ENCODE results near the gene ARHGAP31.

The ARHGAP31 gene

GRCh38 chr3:119291062-119291700 is 3.0 kb upstream of the ARHGAP31 start:
- no peak for TF ChIP-seq CTCF (IDR thresholded peaks at IDR 0.05; ENCODE audit: low read depth, low read length)
- Histone ChIP-seq H3K36me3 (no peaks in the 10 kb centered on the region), H3K9me3 (ENCODE audit: severe bottlenecking) (no peaks in the 10 kb centered on the region), H3K4me3 (ENCODE audit: low read depth, low read length) (no peak overlapping the region), H3K27ac (no peak overlapping the region), H3K27me3 (ENCODE audit: insufficient read depth, low read depth, severe bottlenecking) (no peaks in the 10 kb centered on the region)
- DNase-seq = no peak

- no peaks in the 10 kb centered on the region for H3K9me3 ChIP-seq (ENCODE audit: severe bottlenecking)
- no peak overlapping the region for H3K27ac ChIP-seq
- no peak for TF ChIP-seq CTCF (IDR thresholded peaks at IDR 0.05; ENCODE audit: low read depth, low read length)
- H3K27me3 ChIP-seq (ENCODE audit: insufficient read depth, low read depth, severe bottlenecking) = no peaks in the 10 kb centered on the region
- H3K4me3 ChIP-seq (ENCODE audit: low read depth, low read length) = no peak overlapping the region
- H3K36me3 ChIP-seq = no peaks in the 10 kb centered on the region
- no peak for DNase-seq
These were observed 1.5 kb upstream of the ARHGAP31 start for GRCh38 chr3:119292666-119293065.

GRCh38 chr3:119293105-119293870 is 895 bp upstream of the ARHGAP31 start:
- Histone ChIP-seq H3K36me3 (no peaks in the 10 kb centered on the region), H3K4me3 (ENCODE audit: low read depth, low read length) (peak overlapping the region; percentile 66), H3K9me3 (ENCODE audit: severe bottlenecking) (no peaks in the 10 kb centered on the region), H3K27ac (no peak overlapping the region), H3K27me3 (ENCODE audit: insufficient read depth, low read depth, severe bottlenecking) (no peaks in the 10 kb centered on the region)
- DNase-seq = peak; percentile 33
- no peak for TF ChIP-seq CTCF (IDR thresholded peaks at IDR 0.05; ENCODE audit: low read depth, low read length)

GRCh38 chr3:119294696-119295671 is 801 bp downstream of the ARHGAP31 start:
- TF ChIP-seq CTCF (IDR thresholded peaks at IDR 0.05; ENCODE audit: low read depth, low read length) = no peak
- peak overlapping the region; percentile 66 for H3K4me3 ChIP-seq (ENCODE audit: low read depth, low read length)
- H3K27ac ChIP-seq = no peak overlapping the region
- H3K36me3 ChIP-seq = no peaks in the 10 kb centered on the region
- H3K27me3 ChIP-seq (ENCODE audit: insufficient read depth, low read depth, severe bottlenecking) = no peaks in the 10 kb centered on the region
- DNase-seq = no peak
- no peaks in the 10 kb centered on the region for H3K9me3 ChIP-seq (ENCODE audit: severe bottlenecking)

- Histone ChIP-seq H3K36me3 (no peaks in the 10 kb centered on the region), H3K27ac (no peak overlapping the region), H3K27me3 (ENCODE audit: insufficient read depth, low read depth, severe bottlenecking) (no peaks in the 10 kb centered on the region), H3K9me3 (ENCODE audit: severe bottlenecking) (no peaks in the 10 kb centered on the region), H3K4me3 (ENCODE audit: low read depth, low read length) (no peak overlapping the region)
- TF ChIP-seq CTCF (IDR thresholded peaks at IDR 0.05; ENCODE audit: low read depth, low read length) = no peak
- DNase-seq = no peak
These were observed 1.9 kb downstream of the ARHGAP31 start for GRCh38 chr3:119295816-119296726.

Data from WERI-Rb-1 (cell line).